Pancreas (tissue), 10 donors: ENCODE data around the gene CCDC192. TPM values are rescaled to one million over a fixed set of nuclear protein-coding genes. Genes with fewer than 3 reads are reported as not detected.

Experiments
- ATAC-seq, 4 donors: fragments of 200-7000 bp; cut with Tn5 transposase; one replicate each; pipeline versions ENCODE4 v1.8.0 to v1.9.1; 2020; ENCODE audit warnings: mild to moderate bottlenecking in 4 of 4, moderate library complexity in 4 of 4
- DNase-seq, 6 donors: peaks; one replicate each; pipeline ENCODE4 v3.0.0-alpha.2; 2020
- FAIRE-seq: peaks from 2 replicates; lab custom pipeline; 2012; peaks lifted over from hg19 to GRCh38; lab: Jason Lieb, UNC
- H3K27ac ChIP-seq, 4 donors: fragments of 200-600 bp; sonication (generic); 1 replicate in 3 of 4; 2 replicates in 1 of 4; pipeline versions ENCODE4 v1.5.0 to v1.8.0; 2020
- H3K27me3 ChIP-seq, 4 donors: fragments of 200-600 bp; one replicate each; pipeline ENCODE4 v1.8.0; 2021
- H3K36me3 ChIP-seq, 3 donors: fragments of 200-600 bp; sonication (generic) in 1 of 3; one replicate each; pipeline versions ENCODE4 v1.5.0 to v1.8.0; 2020 to 2021
- H3K4me1 ChIP-seq, 3 donors: fragments of 200-600 bp; one replicate each; pipeline ENCODE4 v1.8.0; 2021
- H3K4me3 ChIP-seq, 4 donors: fragments of 200-600 bp; sonication (generic) in 2 of 4; one replicate each; pipeline versions ENCODE4 v1.5.0 to v1.8.0; 2020 to 2021
- H3K9me3 ChIP-seq, 4 donors: fragments of 200-600 bp; one replicate each; pipeline ENCODE4 v1.8.0; 2021
- CTCF ChIP-seq, 4 donors: fragments of 200-600 bp; sonication (generic) in 3 of 4; IDR thresholded peaks; one replicate each; pipeline versions ENCODE4 v1.5.0 to v1.8.0; 2021; ENCODE audit warnings: antibody characterized with exemption in 4 of 4
- WGBS, 2 donors: extraction: QIAGEN DNeasy Blood & Tissue Kit; methylation state at CpG; one replicate each; pipeline ENCODE4 v1.1.7; 2013; 5-methylcytosine and 5-hydroxymethylcytosine counted together
- intact Hi-C, 3 donors: fragments of 100-400 bp; cut with DNase I; formaldehyde crosslinking; loops; one replicate each; pipeline versions ENCODE4 v1.11.1 to v1.14.2; 2022
- polyA plus RNA-seq, 2 donors: library from polyadenylated mRNA; stranded (reverse); fragments of 200-250 nt; gene quantifications; one replicate each; pipeline ENCODE4 v1.2.3, GENCODE V29; 2013
- total RNA-seq, 6 donors: library from RNA; stranded (reverse); fragmentation: NEBNext Ultra II Directional in 4 of 6; extraction: Animal tissue kit (Norgen Biotek cat#: 25700) in 4 of 6; gene quantifications; one replicate each; pipeline versions ENCODE4 v1.2.1 to v1.2.4, GENCODE V29; 2021 to 2023
- donor health status: healthy with polysubstance abuse.
- donor health status: DM: no; HTN: no; CAD: no; lungs with moderate emphysema.
- donor health status: DM: no; HTN: no; CAD: no.
- donor health status: control.
- donor health status: control.
- donor health status: Bipolar disorder and iron deficiency.
- donor health status: DM: yes; HTN: yes; CAD: no.
- donor health status: DM: no; HTN: no; CAD: no.
- donor health status: DM: no; HTN: no; CAD: no.
- donor health status: DM: yes; HTN: yes; CAD: no.

CCDC192 gene
- total and polyA plus RNA-seq, 8 donors = not detected

- no peaks in the 10 kb centered on the region for H3K4me1 ChIP-seq
- H3K4me3 ChIP-seq = no peak overlapping the region
- 92 to 94% methylated on average over 3 of the region's 3 CpGs for WGBS, 2 donors
- no peaks in the 10 kb centered on the region for H3K36me3 ChIP-seq
- DNase-seq (no peak), FAIRE-seq (no peak), ATAC-seq (no peak)
- H3K9me3 ChIP-seq = no peaks in the 10 kb centered on the region
- no peak for TF ChIP-seq CTCF (IDR thresholded peaks at IDR 0.05)
- no peak overlapping the region for H3K27ac ChIP-seq
- H3K27me3 ChIP-seq = no peaks in the 10 kb centered on the region
- intact Hi-C loops = no loop called here
Observed at GRCh38 chr5:127942246-127943060, 239.3 kb downstream of the CCDC192 start.

GRCh38 chr5:127943061-127943371, 239.8 kb downstream of the CCDC192 start:
- Histone ChIP-seq H3K4me1 (no peaks in the 10 kb centered on the region), H3K36me3 (no peaks in the 10 kb centered on the region), H3K27ac (no peak overlapping the region), H3K27me3 (no peaks in the 10 kb centered on the region), H3K9me3 (no peaks in the 10 kb centered on the region), H3K4me3 (no peak overlapping the region)
- ATAC-seq (no peak), FAIRE-seq (no peak), DNase-seq (no peak)
- intact Hi-C loops = no loop called here
- TF ChIP-seq CTCF (IDR thresholded peaks at IDR 0.05) = no peak
- WGBS, 2 donors = 88 to 91% methylated on average over 4 of the region's 4 CpGs

GRCh38 chr5:127944125-127944524, 240.9 kb downstream of the CCDC192 start:
- Histone ChIP-seq H3K9me3 (no peaks in the 10 kb centered on the region), H3K27ac (no peak overlapping the region), H3K4me1 (no peaks in the 10 kb centered on the region), H3K36me3 (no peaks in the 10 kb centered on the region), H3K4me3 (no peak overlapping the region), H3K27me3 (no peaks in the 10 kb centered on the region)
- ATAC-seq (no peak), DNase-seq (no peak), FAIRE-seq (no peak)
- WGBS, 2 donors = 80 to 89% methylated on average over 5 of the region's 5 CpGs
- intact Hi-C loops = no loop called here
- no peak for TF ChIP-seq CTCF (IDR thresholded peaks at IDR 0.05)

- H3K36me3 ChIP-seq = no peaks in the 10 kb centered on the region
Observed at GRCh38 chr5:127947941-127948340, 244.8 kb downstream of the CCDC192 start.

More at GRCh38 chr5:127947941-127948340, 244.8 kb downstream of the CCDC192 start:
- Histone ChIP-seq H3K4me3 (no peak overlapping the region), H3K27ac (no peak overlapping the region), H3K4me1 (no peaks in the 10 kb centered on the region), H3K9me3 (no peaks in the 10 kb centered on the region), H3K27me3 (no peaks in the 10 kb centered on the region)
- DNase-seq (no peak), ATAC-seq (no peak), FAIRE-seq (no peak)
- intact Hi-C loops = no loop called here
- TF ChIP-seq CTCF (IDR thresholded peaks at IDR 0.05) = no peak
- 95 to 100% methylated on average over 1 of the region's 1 CpG for WGBS, 2 donors
